MCF 10A (cell line): ENCODE data around the gene PLD4. TPM values are rescaled to one million over a fixed set of nuclear protein-coding genes. Genes with fewer than 3 reads are reported as not detected.

Source experiments
- BruUV-seq: library from RNA; stranded (reverse); fragments of 400-500 nt; replicated peaks from 2 replicates; lab custom pipeline; 2021; lab: Mats Ljungman, UMichigan
- CTCF ChIA-PET: fragments of 300-600 bp; sonication (Branson Sonifier 250); formaldehyde crosslinking; extraction: SDS; loops from one replicate; lab custom pipeline; 2021; ENCODE audit warnings: antibody characterized with exemption, inconsistent platforms; lab: Yijun Ruan, JAX
- POLR2A ChIA-PET: fragments of 300-600, 350-650 bp; sonication (Branson Sonifier 250); formaldehyde crosslinking; extraction: SDS; loops from one replicate; lab custom pipeline; 2020; ENCODE audit warnings: antibody characterized with exemption, inconsistent platforms; lab: Yijun Ruan, JAX
- DNase-seq: peaks from one replicate; pipeline ENCODE4 v3.0.0-alpha.2; 2018; ENCODE audit not compliant: unreplicated experiment
- H3K27ac Mint-ChIP-seq: one replicate; pipeline ENCODE4 v1.8.0; 2022; ENCODE audit warnings: mild to moderate bottlenecking, low read depth, mixed read lengths; ENCODE audit not compliant: unreplicated experiment
- H3K27me3 Mint-ChIP-seq: one replicate; pipeline ENCODE4 v1.8.0; 2022; ENCODE audit warnings: mixed read lengths; ENCODE audit not compliant: insufficient read depth, unreplicated experiment
- H3K36me3 Mint-ChIP-seq: one replicate; pipeline ENCODE4 v1.8.0; 2022; ENCODE audit warnings: mild to moderate bottlenecking, moderate library complexity, mixed read lengths; ENCODE audit not compliant: insufficient read depth, unreplicated experiment
- H3K4me1 Mint-ChIP-seq: one replicate; pipeline ENCODE4 v1.8.0; 2022; ENCODE audit warnings: mixed read lengths; ENCODE audit not compliant: insufficient read depth, unreplicated experiment
- H3K4me3 Mint-ChIP-seq: one replicate; pipeline ENCODE4 v1.8.0; 2022; ENCODE audit warnings: mild to moderate bottlenecking, moderate library complexity, mixed read lengths; ENCODE audit not compliant: unreplicated experiment
- H3K9me3 Mint-ChIP-seq: one replicate; pipeline ENCODE4 v1.8.0; 2022; ENCODE audit warnings: mixed read lengths; ENCODE audit not compliant: unreplicated experiment
- CTCF ChIP-seq: fragments of 200-600 bp; IDR thresholded peaks from one replicate; pipeline ENCODE4 v1.8.0; 2022; ENCODE audit warnings: antibody characterized with exemption, mild to moderate bottlenecking; ENCODE audit not compliant: unreplicated experiment
- intact Hi-C: fragments of 100-400 bp; cut with micrococcal nuclease; formaldehyde crosslinking; loops from 2 replicates; pipeline ENCODE4 v1.14.1; 2022
- total RNA-seq: library from RNA; stranded (reverse); gene quantifications from 2 replicates; pipeline ENCODE4 v1.2.3, GENCODE V29; 2022

PLD4 gene
- total RNA-seq, 1 experiment from 2014 or later: not detected

DNA sequence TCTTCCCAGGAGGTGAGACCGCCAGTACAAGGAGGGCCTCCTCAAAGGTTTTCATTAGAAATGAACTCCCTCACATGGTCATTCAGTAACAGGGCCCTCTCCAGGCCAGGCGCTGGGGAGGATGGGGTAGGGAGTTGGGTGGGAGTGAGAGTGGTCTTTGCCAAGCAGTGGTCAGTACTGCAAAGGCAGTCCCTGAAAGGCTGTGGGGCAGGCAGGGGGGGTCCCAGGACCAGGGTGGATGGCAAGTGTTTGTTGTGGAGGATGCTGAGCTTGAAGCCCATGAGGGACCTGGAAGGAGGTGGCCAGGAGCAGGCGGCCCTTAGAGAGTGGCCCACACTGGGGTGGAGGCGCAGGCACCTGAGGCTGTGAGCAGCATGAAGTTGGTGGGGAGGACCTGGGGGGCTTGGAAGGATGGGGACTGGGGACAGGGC, 33.5 kb upstream of the PLD4 start:
- no peak for TF ChIP-seq CTCF
- intact Hi-C loops: no loop called here
- H3K27ac Mint-ChIP-seq: no peak overlapping the region
- H3K4me1 Mint-ChIP-seq: no peaks in the 10 kb centered on the region
- no peak overlapping the region for H3K4me3 Mint-ChIP-seq
- no peaks in the 10 kb centered on the region for H3K27me3 Mint-ChIP-seq
- no TSS peak for BruUV-seq
- H3K9me3 Mint-ChIP-seq: no peaks in the 10 kb centered on the region
- DNase-seq: no peak
- ChIA-PET CTCF (no interaction called here), POLR2A (no interaction called here)
- peaks cover 18% of the 10 kb centered on the region for H3K36me3 Mint-ChIP-seq

GRCh38 chr14:104891664-104892530, 32.8 kb upstream of the PLD4 start:
- Mint-ChIP-seq H3K36me3 (peaks cover 23% of the 10 kb centered on the region), H3K4me1 (no peaks in the 10 kb centered on the region), H3K27me3 (no peaks in the 10 kb centered on the region), H3K4me3 (no peak overlapping the region), H3K9me3 (no peaks in the 10 kb centered on the region), H3K27ac (no peak overlapping the region)
- BruUV-seq: no TSS peak
- CTCF ChIA-PET: no interaction called here
- DNase-seq: no peak
- POLR2A ChIA-PET: interaction anchor here (1.7 kb wide), 1 partner anchor 12 kb away, joined by 3 read pairs; no protein-coding TSS in a partner anchor
- no peak for TF ChIP-seq CTCF
- intact Hi-C loops: no loop called here

DNA sequence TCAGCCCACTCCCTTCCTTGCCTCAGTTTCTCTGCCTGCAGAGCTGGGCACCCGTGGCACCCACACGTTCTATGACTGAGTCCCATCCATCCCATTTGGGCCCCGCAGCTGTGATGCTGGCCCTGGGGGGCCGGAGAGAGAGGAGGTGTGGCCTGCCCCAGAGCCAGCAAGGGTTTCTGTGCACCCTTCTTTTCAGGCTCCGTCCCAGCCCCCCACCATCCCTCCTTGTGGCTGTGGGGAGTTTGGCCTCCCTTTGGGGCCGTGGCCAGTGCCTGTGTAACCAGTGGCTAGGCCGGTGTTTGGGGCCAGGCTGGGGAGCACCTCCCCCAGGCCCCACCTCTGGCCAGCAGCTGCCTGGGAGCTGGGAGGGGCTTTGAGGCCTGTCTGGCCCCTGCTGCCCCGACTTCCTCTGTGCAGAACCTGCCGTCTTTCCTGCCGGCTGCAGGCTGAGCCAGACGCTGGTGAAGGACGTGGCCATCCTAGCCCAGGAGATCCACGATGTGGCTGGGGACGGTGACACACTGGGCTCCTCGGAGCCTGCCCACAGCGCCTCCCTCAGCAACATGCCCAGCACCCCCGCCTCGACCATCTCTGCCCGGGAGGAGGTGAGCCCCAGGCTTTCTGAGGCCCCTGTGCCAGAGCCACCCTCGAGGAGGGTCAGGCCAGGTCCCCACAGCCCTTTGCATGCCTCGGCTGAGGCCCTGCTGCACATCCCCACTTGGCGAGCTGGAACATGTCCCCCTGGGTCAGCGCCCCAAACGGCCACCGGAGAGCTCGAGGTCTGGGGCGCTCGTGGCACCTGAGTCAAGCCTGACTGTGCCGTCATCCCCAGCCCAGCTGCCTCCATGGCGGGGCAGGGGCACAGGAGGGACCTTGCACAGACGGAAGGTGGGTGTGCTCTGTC, 31.9 kb upstream of the PLD4 start:
- intact Hi-C loops: no loop called here
- Mint-ChIP-seq H3K4me3 (no peak overlapping the region), H3K9me3 (no peaks in the 10 kb centered on the region), H3K4me1 (no peaks in the 10 kb centered on the region), H3K27me3 (no peaks in the 10 kb centered on the region), H3K27ac (no peak overlapping the region), H3K36me3 (peaks cover 23% of the 10 kb centered on the region)
- CTCF ChIA-PET: interaction anchor here (0.6 to 1.0 kb wide), 2 partner anchors 15 to 152 kb away, joined by 3 read pairs; no protein-coding TSS in a partner anchor
- no peak for DNase-seq
- POLR2A ChIA-PET: interaction anchor here (0.6 to 1.7 kb wide), 3 partner anchors 9 to 172 kb away, joined by 3 to 4 read pairs (median 4); no protein-coding TSS in a partner anchor
- TF ChIP-seq CTCF: no peak
- no TSS peak for BruUV-seq
